ENCODE measurements around the gene TADA2A. TPM values are rescaled to one million over a fixed set of nuclear protein-coding genes. Genes with fewer than 3 reads are reported as not detected.

TADA2A gene
- total RNA-seq, 1 experiment from 2014 or later = 25.2 TPM

DNA sequence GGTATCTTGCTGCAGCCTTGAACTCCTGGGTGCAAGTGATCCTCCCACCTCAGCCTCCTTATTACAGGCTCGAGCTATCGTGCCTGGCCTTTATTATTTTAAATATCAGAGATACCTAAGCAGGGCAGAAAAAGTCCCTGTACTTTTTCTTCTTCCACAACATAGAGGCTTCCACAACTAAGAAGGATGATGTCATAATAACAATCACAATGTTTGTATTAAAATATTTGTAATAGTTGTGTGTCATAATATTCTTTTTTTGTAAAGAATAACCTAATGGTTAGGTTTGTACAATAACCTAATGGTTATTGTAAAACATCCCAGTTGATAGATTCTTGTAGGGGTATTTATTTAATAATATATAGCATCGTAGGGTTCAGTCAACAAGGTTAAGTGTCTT, 56.4 kb downstream of the TADA2A start:
- TF ChIP-seq, protein P1, sequence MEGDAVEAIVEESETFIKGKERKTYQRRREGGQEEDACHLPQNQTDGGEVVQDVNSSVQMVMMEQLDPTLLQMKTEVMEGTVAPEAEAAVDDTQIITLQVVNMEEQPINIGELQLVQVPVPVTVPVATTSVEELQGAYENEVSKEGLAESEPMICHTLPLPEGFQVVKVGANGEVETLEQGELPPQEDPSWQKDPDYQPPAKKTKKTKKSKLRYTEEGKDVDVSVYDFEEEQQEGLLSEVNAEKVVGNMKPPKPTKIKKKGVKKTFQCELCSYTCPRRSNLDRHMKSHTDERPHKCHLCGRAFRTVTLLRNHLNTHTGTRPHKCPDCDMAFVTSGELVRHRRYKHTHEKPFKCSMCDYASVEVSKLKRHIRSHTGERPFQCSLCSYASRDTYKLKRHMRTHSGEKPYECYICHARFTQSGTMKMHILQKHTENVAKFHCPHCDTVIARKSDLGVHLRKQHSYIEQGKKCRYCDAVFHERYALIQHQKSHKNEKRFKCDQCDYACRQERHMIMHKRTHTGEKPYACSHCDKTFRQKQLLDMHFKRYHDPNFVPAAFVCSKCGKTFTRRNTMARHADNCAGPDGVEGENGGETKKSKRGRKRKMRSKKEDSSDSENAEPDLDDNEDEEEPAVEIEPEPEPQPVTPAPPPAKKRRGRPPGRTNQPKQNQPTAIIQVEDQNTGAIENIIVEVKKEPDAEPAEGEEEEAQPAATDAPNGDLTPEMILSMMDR (conservative IDR thresholded peaks at IDR 0.05) = no peak
- TF ChIP-seq EZH2 (IDR thresholded peaks at IDR 0.05; ENCODE audit: low read depth) = no peak
- POLR2A ChIA-PET (ENCODE audit: unreplicated experiment) = no interaction called here
- DNase-seq = no peak
- no peaks in the 10 kb centered on the region for H3K79me2 ChIP-seq (ENCODE audit: low read depth)
- H3K4me2 ChIP-seq = no peak overlapping the region
- H3K4me3 ChIP-seq = no peak overlapping the region
- CTCF ChIA-PET = no interaction called here
- no peaks in the 10 kb centered on the region for H4K20me1 ChIP-seq (ENCODE audit: insufficient read depth)
- H2AFZ ChIP-seq = no peak overlapping the region
- H3K4me1 ChIP-seq (replicated peaks; ENCODE audit: insufficient read depth) = peaks cover 22% of the 10 kb centered on the region
- H3K36me3 ChIP-seq (ENCODE audit: low read depth) = peaks cover 5% of the 10 kb centered on the region; the same call in 1 of the 2 replicates
- H3K9me2 ChIP-seq (ENCODE audit: insufficient read depth) = no peaks in the 10 kb centered on the region
- peaks cover 15% of the 10 kb centered on the region for H3F3A ChIP-seq (ENCODE audit: insufficient read depth, low read depth)
- BruUV-seq (replicated peaks) = no TSS peak
- no peaks in the 10 kb centered on the region for H3K27me3 ChIP-seq (ENCODE audit: insufficient read depth, low read depth)
- no peak overlapping the region for H3K27ac ChIP-seq
- intact Hi-C loops (cut with micrococcal nuclease; ENCODE audit: unreplicated experiment) = no loop called here
- H3K9me3 ChIP-seq (ENCODE audit: insufficient read depth, low read depth) = no peaks in the 10 kb centered on the region

DNA sequence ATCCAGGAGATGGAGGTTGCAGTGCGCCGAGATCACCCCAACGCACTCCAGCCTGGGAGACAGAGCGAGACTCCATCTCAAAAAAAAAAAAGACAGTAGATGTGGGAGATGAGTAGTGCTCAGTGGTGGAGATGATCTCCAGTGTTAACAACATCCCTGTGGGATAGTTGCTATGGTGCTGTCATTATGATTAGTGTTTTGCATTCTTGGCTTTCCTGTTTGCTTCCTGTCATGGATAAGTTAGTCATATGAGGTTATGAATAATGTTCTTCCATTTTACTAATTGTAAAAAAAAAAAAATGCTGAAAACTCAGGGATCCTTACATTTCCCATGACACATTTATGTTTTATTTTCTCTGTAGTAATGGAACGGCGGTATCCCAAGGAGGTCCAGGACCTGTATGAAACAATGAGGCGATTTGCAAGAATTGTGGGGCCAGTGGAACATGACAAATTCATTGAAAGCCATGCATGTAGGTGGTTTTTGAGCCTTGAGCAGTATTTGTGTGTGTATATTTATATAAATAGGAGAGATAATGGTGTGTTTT, 58.5 kb downstream of the TADA2A start:
- H3K36me3 ChIP-seq (ENCODE audit: low read depth) = peaks cover 5% of the 10 kb centered on the region; the same call in 1 of the 2 replicates
- no peaks in the 10 kb centered on the region for H3K27me3 ChIP-seq (ENCODE audit: insufficient read depth, low read depth)
- H3K79me2 ChIP-seq (ENCODE audit: low read depth) = no peaks in the 10 kb centered on the region
- H3K4me2 ChIP-seq = no peak overlapping the region
- CTCF ChIA-PET = no interaction called here
- H3F3A ChIP-seq (ENCODE audit: insufficient read depth, low read depth) = peaks cover 15% of the 10 kb centered on the region
- H3K27ac ChIP-seq = peak overlapping the region; percentile 82
- intact Hi-C loops (cut with micrococcal nuclease; ENCODE audit: unreplicated experiment) = no loop called here
- no peaks in the 10 kb centered on the region for H4K20me1 ChIP-seq (ENCODE audit: insufficient read depth)
- H2AFZ ChIP-seq = no peak overlapping the region
- POLR2A ChIA-PET (ENCODE audit: unreplicated experiment) = no interaction called here
- no peaks in the 10 kb centered on the region for H3K9me2 ChIP-seq (ENCODE audit: insufficient read depth)
- TF ChIP-seq, protein P1 (conservative IDR thresholded peaks at IDR 0.05) = no peak
- no peak for TF ChIP-seq EZH2 (IDR thresholded peaks at IDR 0.05; ENCODE audit: low read depth)
- peaks cover 22% of the 10 kb centered on the region for H3K4me1 ChIP-seq (replicated peaks; ENCODE audit: insufficient read depth)
- no peaks in the 10 kb centered on the region for H3K9me3 ChIP-seq (ENCODE audit: insufficient read depth, low read depth)
- no TSS peak for BruUV-seq (replicated peaks)
- no peak overlapping the region for H3K4me3 ChIP-seq
- DNase-seq = peak in 1 of 2 experiments; percentile 57

- H3K27me3 ChIP-seq (ENCODE audit: insufficient read depth, low read depth) = no peaks in the 10 kb centered on the region
- H3K9me3 ChIP-seq (ENCODE audit: insufficient read depth, low read depth) = no peaks in the 10 kb centered on the region
- no TSS peak for BruUV-seq (replicated peaks)
- ChIA-PET CTCF (interaction anchor here (0.6 kb wide), 1 partner anchor 23 kb away, joined by 4 read pairs; no protein-coding TSS in a partner anchor), POLR2A (ENCODE audit: unreplicated experiment) (no interaction called here)
- peak overlapping the region; percentile 35; the same call in 1 of the 2 replicates for H3K4me2 ChIP-seq
- DNase-seq = peak in 1 of 2 experiments; percentile 91
- peaks cover 16% of the 10 kb centered on the region; the same call in 1 of the 2 replicates for H3K36me3 ChIP-seq (ENCODE audit: low read depth)
- H4K20me1 ChIP-seq (ENCODE audit: insufficient read depth) = no peaks in the 10 kb centered on the region
- no peak overlapping the region for H3K4me3 ChIP-seq
- intact Hi-C loops (cut with micrococcal nuclease; ENCODE audit: unreplicated experiment) = no loop called here
- peaks cover 15% of the 10 kb centered on the region for H3F3A ChIP-seq (ENCODE audit: insufficient read depth, low read depth)
- no peak for TF ChIP-seq EZH2 (IDR thresholded peaks at IDR 0.05; ENCODE audit: low read depth)
- TF ChIP-seq, protein P1 (conservative IDR thresholded peaks at IDR 0.05) = no peak
- H3K4me1 ChIP-seq (replicated peaks; ENCODE audit: insufficient read depth) = peaks cover 22% of the 10 kb centered on the region
- H3K9me2 ChIP-seq (ENCODE audit: insufficient read depth) = no peaks in the 10 kb centered on the region
- H2AFZ ChIP-seq = no peak overlapping the region
- peak overlapping the region; percentile 82 for H3K27ac ChIP-seq
- no peaks in the 10 kb centered on the region for H3K79me2 ChIP-seq (ENCODE audit: low read depth)
Observed at GRCh38 chr17:37466471-37466870, 59.8 kb downstream of the TADA2A start.

Measured in PC-9 (cell line).